Activated CD8-positive, alpha-beta memory T cell treated with anti-CD3 and anti-CD28 coated beads, Interleukin-2, amount 10 ng/mL, durations not matched to agents 7 days and 5 days (primary cell): ENCODE data around the gene LRRC36. TPM values are rescaled to one million over a fixed set of nuclear protein-coding genes. Genes with fewer than 3 reads are reported as not detected.
A peak's percentile ranks its signal among the peaks of the same experiment; 100 is the strongest.

ENCODE experiments used
- ATAC-seq: fragments of 150-1000 bp; cut with Tn5 transposase; one replicate; pipeline ENCODE4 v1.10.0; 2021; ENCODE audit warnings: moderate library complexity
- CTCF ChIA-PET: fragments of 350-600 bp; sonication (Branson Sonifier 250); formaldehyde crosslinking; loops from one replicate; lab custom pipeline; 2021; ENCODE audit warnings: antibody characterized with exemption; lab: Charles Lee
- DNase-seq: peaks from one replicate; pipeline ENCODE4 v3.0.0-alpha.2; 2020
- H3K27ac Mint-ChIP-seq: one replicate; pipeline ENCODE4 v1.8.0; 2021; ENCODE audit warnings: mild to moderate bottlenecking, mixed read lengths
- H3K27me3 Mint-ChIP-seq: one replicate; pipeline ENCODE4 v1.8.0; 2021; ENCODE audit warnings: mixed read lengths
- H3K36me3 Mint-ChIP-seq: one replicate; pipeline ENCODE4 v1.8.0; 2021; ENCODE audit warnings: mild to moderate bottlenecking, mixed read lengths
- H3K4me1 Mint-ChIP-seq: one replicate; pipeline ENCODE4 v1.8.0; 2021; ENCODE audit warnings: mixed read lengths
- H3K4me3 Mint-ChIP-seq: one replicate; pipeline ENCODE4 v1.8.0; 2021; ENCODE audit warnings: mild to moderate bottlenecking, moderate library complexity, mixed read lengths
- H3K9me3 Mint-ChIP-seq: one replicate; pipeline ENCODE4 v1.8.0; 2022; ENCODE audit warnings: low read depth, mixed read lengths
- total RNA-seq, 2 experiments: library from RNA; stranded (reverse); gene quantifications; one replicate each; pipeline ENCODE4 v1.2.3, GENCODE V29; 2021

Gene LRRC36
- total RNA-seq, 2 experiments from 2014 or later = 0.45 to 1.0 TPM

- H3K27ac Mint-ChIP-seq = no peak overlapping the region
- H3K4me1 Mint-ChIP-seq = no peaks in the 10 kb centered on the region
- CTCF ChIA-PET = interaction anchor here (0.8 to 1.1 kb wide), 3 partner anchors 55 to 164 kb away, joined by 3 to 4 read pairs (median 3); no protein-coding TSS in a partner anchor
Measured at GRCh38 chr16:67283826-67284555, 42.6 kb upstream of the LRRC36 start.

DNA sequence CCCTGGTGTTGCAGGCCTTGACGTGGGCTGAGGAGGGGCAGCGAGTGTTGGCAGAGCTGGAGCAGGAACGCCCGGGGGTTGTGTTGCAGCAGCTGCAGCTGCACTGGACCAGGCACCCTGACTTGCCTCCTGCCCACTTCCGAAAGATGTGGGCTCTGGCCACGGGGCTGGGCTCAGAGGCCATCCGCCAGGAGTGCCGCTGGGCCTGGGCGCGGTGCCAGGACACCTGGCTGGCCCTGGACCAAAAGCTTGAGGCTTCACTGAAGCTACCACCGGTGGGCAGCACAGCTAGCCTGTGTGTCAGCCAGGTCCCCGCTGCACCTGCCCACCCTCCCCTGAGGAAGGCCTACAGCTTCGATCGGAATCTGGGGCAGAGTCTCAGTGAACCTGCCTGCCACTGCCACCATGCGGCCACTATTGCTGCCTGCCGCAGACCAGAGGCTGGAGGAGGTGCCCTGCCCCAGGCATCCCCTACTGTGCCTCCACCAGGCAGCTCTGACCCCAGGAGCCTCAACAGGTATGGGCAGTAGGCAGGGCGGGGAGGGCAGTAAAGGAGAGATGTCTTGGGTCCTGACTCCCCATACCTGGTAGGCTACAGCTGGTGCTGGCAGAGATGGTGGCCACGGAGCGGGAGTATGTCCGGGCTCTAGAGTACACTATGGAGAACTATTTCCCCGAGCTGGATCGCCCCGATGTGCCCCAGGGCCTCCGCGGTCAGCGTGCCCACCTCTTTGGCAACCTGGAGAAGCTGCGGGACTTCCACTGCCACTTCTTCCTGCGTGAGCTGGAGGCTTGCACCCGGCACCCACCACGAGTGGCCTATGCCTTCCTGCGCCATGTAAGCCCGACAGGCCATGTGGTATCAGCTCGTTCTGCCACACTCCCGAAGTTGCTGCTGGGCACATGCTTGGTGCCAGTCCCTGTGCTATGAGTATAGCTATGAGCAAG is 41.6 kb upstream of the LRRC36 start:
- H3K36me3 Mint-ChIP-seq = no peaks in the 10 kb centered on the region
- ATAC-seq = no peak
- DNase-seq = no peak
- no peak overlapping the region for H3K4me3 Mint-ChIP-seq
- peaks cover 7% of the 10 kb centered on the region for H3K4me1 Mint-ChIP-seq
- CTCF ChIA-PET = interaction anchor here (0.9 to 2.2 kb wide), 7 partner anchors 35 to 267 kb away, joined by 3 to 5 read pairs (median 3); partner anchors contain the start of genes KCTD19 and LRRC36
- H3K9me3 Mint-ChIP-seq = no peaks in the 10 kb centered on the region
- H3K27me3 Mint-ChIP-seq = no peaks in the 10 kb centered on the region
- H3K27ac Mint-ChIP-seq = no peak overlapping the region

More at GRCh38 chr16:67283826-67284555, 42.6 kb upstream of the LRRC36 start:
- no peak for DNase-seq
- Mint-ChIP-seq H3K36me3 (no peaks in the 10 kb centered on the region), H3K27me3 (no peaks in the 10 kb centered on the region), H3K4me3 (no peak overlapping the region), H3K9me3 (no peaks in the 10 kb centered on the region)
- no peak for ATAC-seq

DNA sequence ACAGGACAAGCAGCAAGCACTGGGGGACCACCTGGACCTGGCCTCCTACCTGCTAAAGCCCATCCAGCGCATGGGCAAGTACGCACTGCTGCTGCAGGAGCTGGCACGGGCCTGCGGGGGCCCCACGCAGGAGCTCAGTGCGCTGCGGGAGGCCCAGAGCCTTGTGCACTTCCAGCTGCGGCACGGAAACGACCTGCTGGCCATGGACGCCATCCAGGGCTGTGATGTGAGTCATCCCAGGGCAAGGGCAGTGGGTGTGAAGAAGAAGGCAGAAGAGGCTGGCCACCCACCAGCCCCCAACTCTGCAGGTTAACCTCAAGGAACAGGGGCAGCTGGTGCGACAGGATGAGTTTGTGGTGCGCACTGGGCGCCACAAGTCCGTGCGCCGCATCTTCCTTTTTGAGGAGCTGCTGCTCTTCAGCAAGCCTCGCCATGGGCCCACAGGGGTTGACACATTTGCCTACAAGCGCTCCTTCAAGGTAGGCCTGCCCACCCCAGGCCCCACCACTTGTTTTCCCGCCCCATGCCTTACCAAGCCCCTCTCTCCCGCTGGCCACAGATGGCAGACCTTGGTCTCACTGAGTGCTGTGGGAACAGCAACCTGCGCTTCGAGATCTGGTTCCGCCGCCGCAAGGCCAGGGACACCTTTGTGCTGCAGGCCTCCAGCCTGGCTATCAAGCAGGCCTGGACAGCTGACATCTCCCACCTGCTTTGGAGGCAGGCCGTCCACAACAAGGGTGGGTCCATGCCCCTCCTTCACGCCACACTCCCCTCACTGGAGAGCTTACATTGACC is 40.0 kb upstream of the LRRC36 start:
- H3K36me3 Mint-ChIP-seq = no peaks in the 10 kb centered on the region
- no peak for ATAC-seq
- H3K4me1 Mint-ChIP-seq = peaks cover 15% of the 10 kb centered on the region
- H3K27ac Mint-ChIP-seq = no peak overlapping the region
- no peak for DNase-seq
- no peak overlapping the region for H3K4me3 Mint-ChIP-seq
- no peaks in the 10 kb centered on the region for H3K27me3 Mint-ChIP-seq
- CTCF ChIA-PET = interaction anchor here (0.6 to 2.2 kb wide), 7 partner anchors 8 to 341 kb away, joined by 3 to 5 read pairs (median 4); partner anchors contain the start of genes KCTD19 and LRRC36
- no peaks in the 10 kb centered on the region for H3K9me3 Mint-ChIP-seq

DNA sequence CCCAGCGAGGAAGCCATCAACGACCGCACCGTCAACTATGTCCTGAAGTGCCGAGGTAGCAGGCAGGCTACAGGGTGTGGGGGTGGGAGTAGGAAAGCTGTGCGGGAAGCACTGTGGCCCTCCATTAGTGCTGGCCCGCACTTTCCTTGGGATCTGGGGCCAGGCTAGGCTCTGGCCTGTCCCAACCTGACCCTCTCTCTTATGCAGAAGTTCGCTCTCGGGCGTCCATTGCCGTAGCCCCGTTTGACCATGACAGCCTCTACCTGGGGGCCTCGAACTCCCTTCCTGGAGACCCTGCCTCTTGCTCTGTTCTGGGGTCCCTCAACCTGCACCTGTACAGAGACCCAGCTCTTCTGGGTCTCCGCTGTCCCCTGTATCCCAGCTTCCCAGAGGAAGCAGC is 38.7 kb upstream of the LRRC36 start:
- H3K27me3 Mint-ChIP-seq = no peaks in the 10 kb centered on the region
- CTCF ChIA-PET = interaction anchor here (0.5 to 1.9 kb wide), 4 partner anchors 10 to 1467 kb away, joined by 3 to 6 read pairs (median 4); partner anchors contain the start of genes KCTD19 and LRRC36
- no peaks in the 10 kb centered on the region for H3K36me3 Mint-ChIP-seq
- H3K9me3 Mint-ChIP-seq = no peaks in the 10 kb centered on the region
- H3K27ac Mint-ChIP-seq = no peak overlapping the region
- no peak overlapping the region for H3K4me3 Mint-ChIP-seq
- DNase-seq (no peak), ATAC-seq (no peak)
- peaks cover 15% of the 10 kb centered on the region for H3K4me1 Mint-ChIP-seq

DNA sequence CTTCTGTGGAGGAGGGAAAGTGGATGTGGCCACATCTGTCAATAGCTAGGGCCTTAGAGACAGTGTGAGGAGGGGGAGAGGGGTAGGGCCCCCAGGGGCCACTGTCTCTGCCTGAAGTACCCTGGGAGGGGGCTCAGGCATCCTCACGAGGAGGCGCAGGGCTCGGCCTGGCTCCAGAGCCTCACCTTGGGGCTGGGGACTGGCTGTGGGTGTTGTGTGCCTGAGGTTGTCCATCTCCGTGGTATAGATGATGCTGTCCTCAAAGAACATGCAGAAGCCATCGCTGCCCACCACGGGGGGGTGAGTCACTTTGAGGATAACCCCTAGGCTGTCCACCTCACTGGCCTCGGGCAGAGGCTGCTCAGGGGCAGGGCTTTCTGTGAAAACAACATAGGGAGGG is 35.2 kb upstream of the LRRC36 start:
- CTCF ChIA-PET = interaction anchor here (0.9 kb wide), 1 partner anchor 130 kb away, joined by 3 read pairs; no protein-coding TSS in a partner anchor
- H3K4me1 Mint-ChIP-seq = peaks cover 19% of the 10 kb centered on the region
- no peak for ATAC-seq
- H3K4me3 Mint-ChIP-seq = no peak overlapping the region
- H3K27me3 Mint-ChIP-seq = no peaks in the 10 kb centered on the region
- no peaks in the 10 kb centered on the region for H3K36me3 Mint-ChIP-seq
- no peak for DNase-seq
- H3K27ac Mint-ChIP-seq = no peak overlapping the region
- no peaks in the 10 kb centered on the region for H3K9me3 Mint-ChIP-seq

DNA sequence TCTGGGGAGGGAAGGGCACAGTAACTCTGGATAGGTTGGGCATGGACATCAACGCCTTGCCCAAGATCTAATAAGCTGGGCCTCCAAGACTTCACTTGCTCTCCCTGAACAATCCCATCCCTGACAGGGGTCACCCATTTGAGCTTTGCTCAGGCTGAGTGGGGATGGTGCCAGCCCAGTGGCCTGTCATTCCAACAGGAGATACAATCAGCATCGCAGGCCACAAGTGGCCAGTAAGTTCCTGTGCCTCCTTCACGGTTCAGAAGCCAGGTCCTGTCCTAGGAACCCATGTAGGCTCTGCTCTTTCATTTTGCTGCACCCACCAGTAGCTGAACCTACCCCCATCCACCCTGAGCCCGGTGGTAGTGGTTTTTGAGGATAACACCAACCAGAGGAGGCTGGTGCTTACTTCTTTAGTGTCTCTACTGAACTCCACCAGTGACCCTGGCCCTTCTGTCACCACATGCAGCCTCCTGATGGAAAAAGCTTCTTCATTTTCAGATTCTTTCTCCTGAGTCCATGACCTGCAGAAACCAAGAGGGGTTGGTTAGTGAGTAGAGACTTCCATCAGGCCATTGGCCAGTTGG is 32.4 kb upstream of the LRRC36 start:
- CTCF ChIA-PET = interaction anchor here (0.8 to 1.0 kb wide), 2 partner anchors 44 to 122 kb away, joined by 3 to 4 read pairs; partner anchors contain the start of gene ZDHHC1
- Mint-ChIP-seq H3K4me1 (peaks cover 19% of the 10 kb centered on the region), H3K4me3 (no peak overlapping the region)

DNA sequence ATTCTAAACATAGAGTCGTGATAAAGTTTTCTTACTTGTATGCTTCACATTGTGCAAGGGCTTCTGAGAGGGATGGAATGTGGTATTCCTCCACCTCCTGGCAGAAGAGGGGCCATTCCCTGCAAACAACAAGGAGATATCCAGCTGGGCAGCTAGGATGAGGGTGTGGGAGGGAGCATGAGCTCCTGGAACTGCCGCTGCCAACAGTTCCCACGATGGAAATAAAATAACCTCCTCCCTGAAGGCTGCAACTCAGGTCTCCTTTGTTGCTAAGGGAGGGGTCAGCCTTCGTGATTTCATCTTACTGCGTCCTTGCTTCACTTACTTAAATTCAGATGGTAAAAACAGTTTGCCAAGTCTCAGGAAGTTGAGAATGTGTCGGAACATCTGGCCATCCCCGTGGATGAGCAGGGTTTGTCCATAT is 31.7 kb upstream of the LRRC36 start:
- H3K4me3 Mint-ChIP-seq = no peak overlapping the region
- CTCF ChIA-PET = interaction anchor here (0.8 kb wide), 1 partner anchor 44 kb away, joined by 4 read pairs; no protein-coding TSS in a partner anchor

More for the DNA sequence above, 32.4 kb upstream of the LRRC36 start:
- H3K9me3 Mint-ChIP-seq = no peaks in the 10 kb centered on the region
- no peak for DNase-seq
- peaks cover 3% of the 10 kb centered on the region for H3K27me3 Mint-ChIP-seq
- no peaks in the 10 kb centered on the region for H3K36me3 Mint-ChIP-seq
- ATAC-seq = no peak
- peak overlapping the region; percentile 11 for H3K27ac Mint-ChIP-seq

GRCh38 chr16:67296420-67296819 is 30.2 kb upstream of the LRRC36 start:
- H3K4me1 Mint-ChIP-seq = peaks cover 4% of the 10 kb centered on the region
- no peak overlapping the region for H3K27ac Mint-ChIP-seq

More for the DNA sequence above, 31.7 kb upstream of the LRRC36 start:
- H3K27ac Mint-ChIP-seq = no peak overlapping the region
- H3K9me3 Mint-ChIP-seq = no peaks in the 10 kb centered on the region
- ATAC-seq (no peak), DNase-seq (no peak)
- no peaks in the 10 kb centered on the region for H3K36me3 Mint-ChIP-seq
- peaks cover 3% of the 10 kb centered on the region for H3K27me3 Mint-ChIP-seq
- peaks cover 13% of the 10 kb centered on the region for H3K4me1 Mint-ChIP-seq

DNA sequence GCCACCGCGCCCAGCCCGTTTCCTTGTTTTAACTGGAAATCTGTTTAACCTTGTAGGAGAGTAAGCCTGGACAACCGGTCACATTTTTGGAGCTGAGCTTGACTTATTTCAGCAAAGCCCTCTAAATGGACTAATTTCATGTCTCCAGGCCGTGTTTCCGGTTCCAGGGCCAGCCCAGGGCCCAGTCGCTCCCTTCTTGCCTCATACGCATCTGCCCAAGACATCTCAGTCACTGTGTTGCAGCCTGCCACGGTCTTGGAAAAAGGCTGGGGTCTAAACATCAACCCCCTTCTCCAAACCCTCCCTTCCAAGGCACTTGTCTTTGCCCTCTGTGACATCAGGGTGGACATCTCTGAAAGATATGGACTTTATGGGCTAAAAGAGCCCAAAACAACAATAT is 28.3 kb upstream of the LRRC36 start:
- Mint-ChIP-seq H3K27me3 (peaks cover 3% of the 10 kb centered on the region), H3K4me1 (peaks cover 4% of the 10 kb centered on the region), H3K27ac (no peak overlapping the region), H3K4me3 (no peak overlapping the region), H3K36me3 (no peaks in the 10 kb centered on the region), H3K9me3 (no peaks in the 10 kb centered on the region)
- DNase-seq (no peak), ATAC-seq (no peak)
- CTCF ChIA-PET = no interaction called here

More at GRCh38 chr16:67296420-67296819, 30.2 kb upstream of the LRRC36 start:
- ATAC-seq (no peak), DNase-seq (no peak)
- CTCF ChIA-PET = interaction anchor here (0.9 to 1.5 kb wide), 4 partner anchors 10 to 103 kb away, joined by 3 to 5 read pairs (median 4); partner anchors contain the start of gene PLEKHG4
- H3K36me3 Mint-ChIP-seq = no peaks in the 10 kb centered on the region
- H3K27me3 Mint-ChIP-seq = peaks cover 3% of the 10 kb centered on the region
- H3K4me3 Mint-ChIP-seq = no peak overlapping the region
- no peaks in the 10 kb centered on the region for H3K9me3 Mint-ChIP-seq

DNA sequence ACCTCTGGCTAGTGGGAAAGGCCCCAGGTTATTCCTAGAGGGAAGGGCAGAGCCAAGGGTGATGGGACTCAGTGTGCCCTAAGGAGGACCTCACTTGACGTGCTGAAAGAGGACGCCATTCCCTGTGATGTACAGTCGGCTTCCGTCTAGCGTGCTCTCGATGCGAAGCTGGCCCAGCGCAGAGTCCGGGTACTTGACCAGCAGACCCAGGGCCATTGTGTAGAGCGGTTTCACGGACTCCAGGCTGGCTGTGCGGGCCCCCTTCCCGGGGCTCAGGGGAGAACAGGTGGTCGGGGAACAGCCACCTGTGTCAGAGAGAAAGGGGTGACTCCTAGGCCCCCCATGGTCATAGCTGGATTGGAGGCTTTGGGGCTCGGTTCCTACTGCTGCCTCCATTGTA is 27.3 kb upstream of the LRRC36 start:
- peaks cover 4% of the 10 kb centered on the region for H3K4me1 Mint-ChIP-seq

GRCh38 chr16:67301080-67301782 is 25.4 kb upstream of the LRRC36 start:
- CTCF ChIA-PET = no interaction called here
- H3K4me3 Mint-ChIP-seq = no peak overlapping the region
- no peaks in the 10 kb centered on the region for H3K4me1 Mint-ChIP-seq
- H3K27me3 Mint-ChIP-seq = peaks cover 3% of the 10 kb centered on the region
- ATAC-seq (no peak), DNase-seq (no peak)
- no peaks in the 10 kb centered on the region for H3K36me3 Mint-ChIP-seq
- no peaks in the 10 kb centered on the region for H3K9me3 Mint-ChIP-seq
- H3K27ac Mint-ChIP-seq = no peak overlapping the region

More for the DNA sequence above, 27.3 kb upstream of the LRRC36 start:
- H3K9me3 Mint-ChIP-seq = no peaks in the 10 kb centered on the region
- H3K27me3 Mint-ChIP-seq = peaks cover 3% of the 10 kb centered on the region
- no peak overlapping the region for H3K4me3 Mint-ChIP-seq
- no peak for ATAC-seq
- CTCF ChIA-PET = no interaction called here
- no peaks in the 10 kb centered on the region for H3K36me3 Mint-ChIP-seq
- DNase-seq = no peak
- H3K27ac Mint-ChIP-seq = no peak overlapping the region

DNA sequence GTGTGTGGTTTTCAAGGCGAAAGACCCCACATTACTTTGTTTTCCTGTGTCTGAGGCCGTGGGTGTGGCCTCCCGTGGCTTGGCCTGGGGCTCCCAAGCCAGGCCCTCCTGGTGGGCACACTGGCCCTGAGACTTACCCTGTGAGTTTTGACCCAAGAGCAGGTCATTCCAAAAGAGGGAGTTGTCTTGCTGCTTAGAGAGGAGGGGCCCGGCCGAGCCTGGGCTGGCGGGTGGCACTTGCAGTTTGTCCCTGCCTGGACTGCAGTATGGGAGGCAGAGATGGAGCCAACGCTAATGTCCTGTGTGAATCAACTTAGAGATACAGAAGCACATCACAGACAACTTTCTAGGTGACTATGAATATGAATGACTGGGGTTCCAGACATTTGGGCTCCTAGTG is 24.5 kb upstream of the LRRC36 start:
- Mint-ChIP-seq H3K4me1 (no peaks in the 10 kb centered on the region), H3K27ac (no peak overlapping the region), H3K4me3 (no peak overlapping the region), H3K27me3 (peaks cover 3% of the 10 kb centered on the region), H3K9me3 (no peaks in the 10 kb centered on the region), H3K36me3 (no peaks in the 10 kb centered on the region)
- CTCF ChIA-PET = no interaction called here
- ATAC-seq (no peak), DNase-seq (no peak)
